K562 (cell line): ENCODE measurements around the gene STK32C. TPM values are rescaled to one million over a fixed set of nuclear protein-coding genes. Genes with fewer than 3 reads are reported as not detected.

Source experiments
- ATAC-seq: fragments of 200-7000 bp; cut with Tn5 transposase; 3 replicates; pipeline ENCODE4 v1.9.1; 2020; ENCODE audit warnings: moderate library complexity
- BruUV-seq: library from RNA; stranded (reverse); fragments of 400-500 nt; replicated peaks from 2 replicates; lab custom pipeline; 2021; lab: Mats Ljungman, UMichigan
- CTCF ChIA-PET: fragments of 300-600 bp; formaldehyde crosslinking; extraction: SDS; loops from one replicate; lab custom pipeline; 2021; ENCODE audit warnings: low intra/inter-chr PET ratio; lab: Yijun Ruan, JAX
- POLR2A ChIA-PET: fragments of 300-600, 350-650 bp; sonication (Branson Sonifier 250); formaldehyde crosslinking; extraction: SDS; loops from one replicate; lab custom pipeline; 2021; ENCODE audit warnings: antibody characterized with exemption, inconsistent platforms; lab: Yijun Ruan, JAX
- DNase-seq, 4 experiments: peaks; one replicate each; pipeline versions ENCODE4 v3.0.0 to v3.0.0-alpha.2; 2011 to 2018; ENCODE audit warnings: low spot score in 3 of 4, mixed read lengths in 3 of 4; ENCODE audit errors: extremely low read depth in 1 of 4
- FAIRE-seq: peaks from 2 replicates; lab custom pipeline; 2011; peaks lifted over from hg19 to GRCh38; lab: Jason Lieb, UNC
- H2AFZ ChIP-seq: 2 replicates; pipeline ENCODE4 v1.6.0; 2011; ENCODE audit warnings: low read depth, low read length, control low read depth, inconsistent platforms
- H3K27ac ChIP-seq: fragments of 200-600 bp; 3 replicates; pipeline ENCODE4 v1.8.0; 2011; ENCODE audit warnings: low read depth, mild to moderate bottlenecking, control low read depth, inconsistent platforms, low read length, moderate library complexity, mixed read lengths; ENCODE audit errors: extremely low read depth
- H3K27me3 ChIP-seq, 2 experiments: fragments of 300-600 bp in 1 of 2; 2 replicates in 1 of 2; 3 replicates in 1 of 2; pipeline versions ENCODE4 v1.6.0 to v1.8.0; 2011; ENCODE audit warnings: inconsistent platforms in 2 of 2, low read length in 2 of 2, mild to moderate bottlenecking in 1 of 2, mixed read lengths in 1 of 2, moderate library complexity in 1 of 2; ENCODE audit not compliant: control insufficient read depth in 2 of 2, insufficient read depth in 2 of 2
- H3K36me3 ChIP-seq: fragments of 300-600 bp; 3 replicates; pipeline ENCODE4 v1.8.0; 2011; ENCODE audit warnings: mild to moderate bottlenecking, low read length, inconsistent platforms; ENCODE audit not compliant: control insufficient read depth, insufficient read depth
- H3K4me1 ChIP-seq, 2 experiments: fragments of 200-600 bp in 1 of 2; replicated peaks in 1 of 2; 2 replicates in 1 of 2; 3 replicates in 1 of 2; pipeline versions ENCODE4 v1.5.1 to v1.8.0; 2011; ENCODE audit warnings: inconsistent platforms in 2 of 2, low read length in 2 of 2, mild to moderate bottlenecking in 1 of 2, mixed read lengths in 1 of 2, moderate library complexity in 1 of 2; ENCODE audit not compliant: control insufficient read depth in 2 of 2, insufficient read depth in 2 of 2
- H3K4me2 ChIP-seq: 2 replicates; pipeline ENCODE4 v1.6.1; 2011; ENCODE audit warnings: low read length, control low read depth, inconsistent platforms, mixed read lengths; ENCODE audit not compliant: insufficient read depth
- H3K4me3 ChIP-seq: fragments of 200-600 bp; sonication (generic), shearing (Covaris generic); 2 replicates; pipeline ENCODE4 v1.5.1; 2016; ENCODE audit warnings: control low read depth, inconsistent platforms
- H3K79me2 ChIP-seq: fragments of 200-600 bp; 3 replicates; pipeline ENCODE4 v1.8.0; 2011; ENCODE audit warnings: low read length, inconsistent platforms; ENCODE audit not compliant: control insufficient read depth, insufficient read depth
- H3K9ac ChIP-seq, 2 experiments: 2 replicates each; pipeline versions ENCODE4 v1.6.0 to v1.6.1; 2011; ENCODE audit warnings: low read depth in 2 of 2, low read length in 2 of 2, control low read depth in 1 of 2, inconsistent platforms in 1 of 2, mild to moderate bottlenecking in 1 of 2, mixed read lengths in 1 of 2; ENCODE audit not compliant: insufficient read depth in 1 of 2
- H3K9me1 ChIP-seq: one replicate; pipeline ENCODE4 v1.6.0; 2011; ENCODE audit warnings: inconsistent platforms, mild to moderate bottlenecking, low read length, moderate library complexity; ENCODE audit not compliant: control insufficient read depth, insufficient read depth
- H3K9me3 ChIP-seq: replicated peaks from 2 replicates; pipeline ENCODE4 v1.5.1; 2011; ENCODE audit warnings: low read depth, low read length, inconsistent platforms; ENCODE audit not compliant: control insufficient read depth, insufficient read depth
- H4K20me1 ChIP-seq: replicated peaks from 2 replicates; pipeline ENCODE4 v1.6.1; 2011; ENCODE audit warnings: low read length, inconsistent platforms, mixed read lengths; ENCODE audit not compliant: control insufficient read depth, insufficient read depth
- GABPA ChIP-seq: fragments of 200-800 bp; sonication (Bioruptor generic); conservative IDR thresholded peaks from 2 replicates; pipeline ENCODE4 v1.6.1; 2016; ENCODE audit warnings: low read depth, missing genetic modification characterization, missing compliant biosample characterization
- MIER1 ChIP-seq: fragments of 450-650 bp; IDR thresholded peaks from 2 replicates; pipeline ENCODE4 v1.6.1; 2016; ENCODE audit warnings: antibody characterized with exemption, mild to moderate bottlenecking, low read depth
- NCOA1 ChIP-seq: fragments of 450-650 bp; IDR thresholded peaks from 2 replicates; pipeline ENCODE4 v1.6.1; 2016; ENCODE audit warnings: low read depth
- WGBS: fragments of 100-300 bp; shearing (Covaris generic); methylation state at CpG from one replicate; pipeline ENCODE4 v1.1.6; 2016; ENCODE audit warnings: low coverage, mixed read lengths; ENCODE audit not compliant: insufficient coverage; ENCODE audit errors: missing lambda C conversion rate; 5-methylcytosine and 5-hydroxymethylcytosine counted together
- in situ Hi-C: fragments of 300-500 bp; cut with MboI; formaldehyde crosslinking; loops from 4 replicates; pipeline ENCODE4 v1.15.0; 2018; ENCODE audit warnings: inconsistent platforms, mixed read lengths
- intact Hi-C: fragments of 100-400 bp; cut with micrococcal nuclease; formaldehyde crosslinking; loops from 2 replicates; pipeline ENCODE4 v1.14.2; 2022
- polyA plus RNA-seq, 8 experiments: library from polyadenylated mRNA; depleted of rRNA in 4 of 8; stranded (reverse) in 5 of 8; unstranded in 3 of 8; fragments of >200 nt; fragmentation: Nextera tagmentation in 2 of 8; fragmentation: Illumina TruSeq in 1 of 8; extraction: Ambion mirVana in 2 of 8; extraction: Trizol in 1 of 8; gene quantifications; 2 replicates each; pipeline versions ENCODE4 v1.2.1 to v1.2.3, GENCODE V29; 2011 to 2014; ENCODE audit warnings: inconsistent platforms in 1 of 8, missing spikeins in 1 of 8
- total RNA-seq, 7 experiments: library from RNA; depleted of rRNA in 6 of 7; stranded (reverse); fragments of >200 nt in 6 of 7; fragmentation: Illumina TruSeq in 2 of 7; extraction: Trizol in 2 of 7; gene quantifications; 2 replicates each; pipeline versions ENCODE4 v1.2.1 to v1.2.3, GENCODE V29; 2011 to 2021; ENCODE audit warnings: low replicate concordance in 1 of 7
- TF ChIP-seq, protein P1 (sequence below), 2 experiments: fragments of 450-650 bp; IDR thresholded peaks; 2 replicates each; pipeline ENCODE4 v1.6.1; 2018; ENCODE audit warnings: mild to moderate bottlenecking in 2 of 2, low read depth in 1 of 2; ENCODE audit not compliant: partially characterized antibody in 2 of 2
- TF ChIP-seq, protein P2 (sequence below), 2 experiments: fragments of 250-450 bp in 1 of 2; fragments of 450-650 bp in 1 of 2; sonication (Bioruptor Pico) in 1 of 2; IDR thresholded peaks; 2 replicates each; pipeline versions ENCODE4 v1.6.1 to v1.8.0; 2016 to 2021; ENCODE audit warnings: mild to moderate bottlenecking in 2 of 2, moderate library complexity in 2 of 2, missing compliant biosample characterization in 1 of 2, missing genetic modification characterization in 1 of 2
- TF ChIP-seq, protein P3 (sequence below), 2 experiments: fragments of 450-650 bp; formaldehyde crosslinking in 1 of 2; IDR thresholded peaks; 2 replicates each; pipeline versions ENCODE4 v1.4.0 to v1.6.1; 2014 to 2020; ENCODE audit warnings: mild to moderate bottlenecking in 2 of 2, borderline replicate concordance in 1 of 2, low read depth in 1 of 2

Gene STK32C
- total and polyA plus RNA-seq, 9 of the 15 experiments (the other 6 are each of a cell fraction or from before 2014, with no cell fraction given): 1.5 to 20.9 (median 6.5) TPM

DNA sequence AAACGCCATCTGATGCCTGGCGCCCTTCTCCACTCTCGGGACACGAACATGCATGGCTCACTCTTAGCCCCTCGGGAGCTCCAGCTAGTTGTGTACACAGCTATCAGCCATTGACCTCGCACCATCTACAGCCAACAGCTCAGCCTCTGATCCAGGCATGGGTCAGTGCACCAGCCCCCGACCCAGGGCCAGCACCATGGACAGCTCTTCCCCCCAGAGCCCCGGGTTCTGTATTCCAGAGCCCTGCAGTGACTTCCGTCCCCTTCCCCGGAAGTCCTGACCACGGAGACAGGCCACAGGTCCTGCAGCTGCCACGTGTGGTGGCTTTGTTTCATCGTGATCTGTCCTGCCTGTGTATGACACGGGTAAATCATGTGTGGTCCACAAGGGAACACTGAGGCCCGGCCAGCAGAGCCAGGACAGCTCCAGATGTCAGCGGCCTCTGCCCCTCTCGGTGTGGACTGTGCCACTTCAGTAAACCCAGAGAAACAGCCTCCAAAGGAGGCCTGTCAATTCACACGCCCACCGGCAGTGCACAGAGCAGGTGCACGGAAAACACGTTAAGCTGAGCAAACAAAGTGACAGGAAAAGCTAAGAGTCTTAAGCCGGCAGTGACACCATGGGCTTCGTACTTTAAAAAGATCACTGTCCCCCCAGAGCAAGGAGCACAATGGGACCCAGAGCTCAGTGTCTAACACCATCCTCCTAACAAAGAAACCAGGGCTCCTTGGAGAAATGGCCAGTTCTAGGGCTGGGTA, 13.0 kb downstream of the STK32C start:
- peak; percentile 34 to 67 (median 62) for DNase-seq
- WGBS: 6% methylated on average over 20 of the region's 23 CpGs
- H3K27me3 ChIP-seq: peaks cover 8 to 67% of the 10 kb centered on the region in 2 experiments; a peak in 4 of 5 replicates
- H3K9me3 ChIP-seq: no peaks in the 10 kb centered on the region
- FAIRE-seq: no peak
- no peaks in the 10 kb centered on the region for H3K36me3 ChIP-seq
- CTCF ChIA-PET: no interaction called here
- peaks cover 0 to 10% of the 10 kb centered on the region in 2 experiments; a peak in 2 of 5 replicates for H3K4me1 ChIP-seq
- H3K79me2 ChIP-seq: no peaks in the 10 kb centered on the region
- POLR2A ChIA-PET: interaction anchor here (0.6 kb wide), 1 partner anchor 796 kb away, joined by 3 read pairs; no protein-coding TSS in a partner anchor
- H3K4me2 ChIP-seq: no peak overlapping the region
- ATAC-seq: peak; percentile 80; the same call in 2 of the 3 replicates
- intact Hi-C loops: no loop called here
- H2AFZ ChIP-seq: no peak overlapping the region
- no peak overlapping the region for H3K27ac ChIP-seq
- no peak overlapping the region for H3K4me3 ChIP-seq
- H3K9me1 ChIP-seq: peaks cover 2% of the 10 kb centered on the region
- peaks cover 8% of the 10 kb centered on the region for H4K20me1 ChIP-seq
- in situ Hi-C loops: no loop called here
- H3K9ac ChIP-seq: no peak overlapping the region
- BruUV-seq: no TSS peak
- TF ChIP-seq, protein P1, sequence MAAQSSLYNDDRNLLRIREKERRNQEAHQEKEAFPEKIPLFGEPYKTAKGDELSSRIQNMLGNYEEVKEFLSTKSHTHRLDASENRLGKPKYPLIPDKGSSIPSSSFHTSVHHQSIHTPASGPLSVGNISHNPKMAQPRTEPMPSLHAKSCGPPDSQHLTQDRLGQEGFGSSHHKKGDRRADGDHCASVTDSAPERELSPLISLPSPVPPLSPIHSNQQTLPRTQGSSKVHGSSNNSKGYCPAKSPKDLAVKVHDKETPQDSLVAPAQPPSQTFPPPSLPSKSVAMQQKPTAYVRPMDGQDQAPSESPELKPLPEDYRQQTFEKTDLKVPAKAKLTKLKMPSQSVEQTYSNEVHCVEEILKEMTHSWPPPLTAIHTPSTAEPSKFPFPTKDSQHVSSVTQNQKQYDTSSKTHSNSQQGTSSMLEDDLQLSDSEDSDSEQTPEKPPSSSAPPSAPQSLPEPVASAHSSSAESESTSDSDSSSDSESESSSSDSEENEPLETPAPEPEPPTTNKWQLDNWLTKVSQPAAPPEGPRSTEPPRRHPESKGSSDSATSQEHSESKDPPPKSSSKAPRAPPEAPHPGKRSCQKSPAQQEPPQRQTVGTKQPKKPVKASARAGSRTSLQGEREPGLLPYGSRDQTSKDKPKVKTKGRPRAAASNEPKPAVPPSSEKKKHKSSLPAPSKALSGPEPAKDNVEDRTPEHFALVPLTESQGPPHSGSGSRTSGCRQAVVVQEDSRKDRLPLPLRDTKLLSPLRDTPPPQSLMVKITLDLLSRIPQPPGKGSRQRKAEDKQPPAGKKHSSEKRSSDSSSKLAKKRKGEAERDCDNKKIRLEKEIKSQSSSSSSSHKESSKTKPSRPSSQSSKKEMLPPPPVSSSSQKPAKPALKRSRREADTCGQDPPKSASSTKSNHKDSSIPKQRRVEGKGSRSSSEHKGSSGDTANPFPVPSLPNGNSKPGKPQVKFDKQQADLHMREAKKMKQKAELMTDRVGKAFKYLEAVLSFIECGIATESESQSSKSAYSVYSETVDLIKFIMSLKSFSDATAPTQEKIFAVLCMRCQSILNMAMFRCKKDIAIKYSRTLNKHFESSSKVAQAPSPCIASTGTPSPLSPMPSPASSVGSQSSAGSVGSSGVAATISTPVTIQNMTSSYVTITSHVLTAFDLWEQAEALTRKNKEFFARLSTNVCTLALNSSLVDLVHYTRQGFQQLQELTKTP (IDR thresholded peaks at IDR 0.05; ENCODE audit: low read depth in 1 of 2, partially characterized antibody in 2 of 2): peak in 1 of 2 experiments; percentile 38
- TF ChIP-seq, protein P2, sequence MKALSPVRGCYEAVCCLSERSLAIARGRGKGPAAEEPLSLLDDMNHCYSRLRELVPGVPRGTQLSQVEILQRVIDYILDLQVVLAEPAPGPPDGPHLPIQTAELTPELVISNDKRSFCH (CRISPR knock-in tag; IDR thresholded peaks at IDR 0.05): no peak
- TF ChIP-seq, protein P2 (tag; IDR thresholded peaks at IDR 0.05): no peak
- TF ChIP-seq MIER1 (peak; percentile 91), NCOA1 (0 out of 2 replicates have a peak, but pooled peaks have one; percentile 20), GABPA (peak; percentile 37)
- TF ChIP-seq, protein P3, sequence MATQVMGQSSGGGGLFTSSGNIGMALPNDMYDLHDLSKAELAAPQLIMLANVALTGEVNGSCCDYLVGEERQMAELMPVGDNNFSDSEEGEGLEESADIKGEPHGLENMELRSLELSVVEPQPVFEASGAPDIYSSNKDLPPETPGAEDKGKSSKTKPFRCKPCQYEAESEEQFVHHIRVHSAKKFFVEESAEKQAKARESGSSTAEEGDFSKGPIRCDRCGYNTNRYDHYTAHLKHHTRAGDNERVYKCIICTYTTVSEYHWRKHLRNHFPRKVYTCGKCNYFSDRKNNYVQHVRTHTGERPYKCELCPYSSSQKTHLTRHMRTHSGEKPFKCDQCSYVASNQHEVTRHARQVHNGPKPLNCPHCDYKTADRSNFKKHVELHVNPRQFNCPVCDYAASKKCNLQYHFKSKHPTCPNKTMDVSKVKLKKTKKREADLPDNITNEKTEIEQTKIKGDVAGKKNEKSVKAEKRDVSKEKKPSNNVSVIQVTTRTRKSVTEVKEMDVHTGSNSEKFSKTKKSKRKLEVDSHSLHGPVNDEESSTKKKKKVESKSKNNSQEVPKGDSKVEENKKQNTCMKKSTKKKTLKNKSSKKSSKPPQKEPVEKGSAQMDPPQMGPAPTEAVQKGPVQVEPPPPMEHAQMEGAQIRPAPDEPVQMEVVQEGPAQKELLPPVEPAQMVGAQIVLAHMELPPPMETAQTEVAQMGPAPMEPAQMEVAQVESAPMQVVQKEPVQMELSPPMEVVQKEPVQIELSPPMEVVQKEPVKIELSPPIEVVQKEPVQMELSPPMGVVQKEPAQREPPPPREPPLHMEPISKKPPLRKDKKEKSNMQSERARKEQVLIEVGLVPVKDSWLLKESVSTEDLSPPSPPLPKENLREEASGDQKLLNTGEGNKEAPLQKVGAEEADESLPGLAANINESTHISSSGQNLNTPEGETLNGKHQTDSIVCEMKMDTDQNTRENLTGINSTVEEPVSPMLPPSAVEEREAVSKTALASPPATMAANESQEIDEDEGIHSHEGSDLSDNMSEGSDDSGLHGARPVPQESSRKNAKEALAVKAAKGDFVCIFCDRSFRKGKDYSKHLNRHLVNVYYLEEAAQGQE (IDR thresholded peaks at IDR 0.05; ENCODE audit: borderline replicate concordance): peak; percentile 98
- TF ChIP-seq, protein P3 (CRISPR knock-in tag; IDR thresholded peaks at IDR 0.05; ENCODE audit: low read depth): peak; percentile 94
